NK-92 treated with Interleukin-12 subunit alpha and Interleukin-12 subunit beta, amount 100 ng/mL, for 24 hours (cell line): ENCODE data around the gene ITPA.
"Not testable (repeated sequence)": the region's sequence is repeated elsewhere in the genome, so short reads cannot be mapped to it uniquely, and the experiment has no call there.

Experiments
- DNase-seq: peaks from one replicate; lab custom pipeline; 2025; lab: John Stamatoyannopoulos, UW

The ITPA gene

GRCh38 chr20:3173610-3174441 lies 35.5 kb upstream of the ITPA start:
- DNase-seq: no peak

DNA sequence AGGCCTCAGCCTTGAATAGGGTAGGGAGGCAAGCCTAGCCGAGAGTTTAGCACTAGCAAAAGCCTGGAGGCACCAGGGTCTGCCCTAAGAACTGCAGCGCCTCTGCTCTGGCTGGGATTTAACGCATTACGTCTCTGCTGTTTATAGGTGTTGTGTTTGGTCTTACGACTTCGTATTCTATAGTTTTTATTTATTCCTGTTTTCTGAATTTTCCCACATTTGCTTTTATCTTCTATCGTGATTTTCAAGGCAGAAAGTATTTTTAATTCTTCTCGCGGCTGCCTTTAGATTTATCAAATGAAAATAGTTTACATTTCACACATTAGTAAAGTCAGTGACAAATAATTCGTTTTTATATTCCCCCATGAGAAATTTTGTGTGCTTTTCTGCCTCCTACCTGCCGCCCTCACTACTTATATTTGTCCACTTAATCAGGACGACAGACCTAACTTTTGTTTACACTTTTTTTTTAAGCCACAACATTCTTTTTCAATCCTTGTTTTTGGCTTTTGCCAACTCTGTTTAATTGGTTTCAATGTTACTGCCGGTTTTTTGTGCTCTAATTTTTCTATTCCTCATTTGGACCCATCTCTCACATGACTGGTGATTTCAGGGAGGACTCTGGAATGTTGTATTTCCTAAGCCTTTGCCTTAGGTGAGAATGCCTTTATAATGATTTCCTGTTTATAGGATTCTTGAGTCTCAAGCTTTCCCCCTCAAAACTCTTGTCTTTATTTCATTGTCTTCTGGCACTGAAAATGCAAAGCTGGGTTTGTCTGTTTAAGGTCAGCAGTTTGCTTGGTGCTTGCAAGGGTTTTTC lies 34.6 kb upstream of the ITPA start:
- no peak for DNase-seq

DNA sequence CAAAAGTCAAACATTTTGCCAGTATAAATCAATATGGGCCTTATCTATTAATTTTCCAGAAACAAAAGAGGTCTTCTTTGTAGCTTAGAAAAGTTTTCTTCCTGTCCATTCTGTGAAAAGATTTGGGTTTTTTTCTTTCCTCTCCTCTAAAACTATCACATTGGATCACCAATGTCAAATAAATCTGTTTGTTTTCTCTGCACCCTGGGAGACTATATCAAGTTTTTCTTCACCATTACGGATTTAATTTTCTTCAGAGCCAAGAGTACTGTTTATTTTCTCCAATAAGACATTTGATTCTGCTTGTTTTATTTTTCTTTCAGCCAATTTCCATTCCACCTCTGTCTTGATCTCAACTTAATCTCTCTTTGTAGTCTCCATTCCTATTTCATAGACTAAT lies 34.0 kb upstream of the ITPA start:
- no peak for DNase-seq

DNA sequence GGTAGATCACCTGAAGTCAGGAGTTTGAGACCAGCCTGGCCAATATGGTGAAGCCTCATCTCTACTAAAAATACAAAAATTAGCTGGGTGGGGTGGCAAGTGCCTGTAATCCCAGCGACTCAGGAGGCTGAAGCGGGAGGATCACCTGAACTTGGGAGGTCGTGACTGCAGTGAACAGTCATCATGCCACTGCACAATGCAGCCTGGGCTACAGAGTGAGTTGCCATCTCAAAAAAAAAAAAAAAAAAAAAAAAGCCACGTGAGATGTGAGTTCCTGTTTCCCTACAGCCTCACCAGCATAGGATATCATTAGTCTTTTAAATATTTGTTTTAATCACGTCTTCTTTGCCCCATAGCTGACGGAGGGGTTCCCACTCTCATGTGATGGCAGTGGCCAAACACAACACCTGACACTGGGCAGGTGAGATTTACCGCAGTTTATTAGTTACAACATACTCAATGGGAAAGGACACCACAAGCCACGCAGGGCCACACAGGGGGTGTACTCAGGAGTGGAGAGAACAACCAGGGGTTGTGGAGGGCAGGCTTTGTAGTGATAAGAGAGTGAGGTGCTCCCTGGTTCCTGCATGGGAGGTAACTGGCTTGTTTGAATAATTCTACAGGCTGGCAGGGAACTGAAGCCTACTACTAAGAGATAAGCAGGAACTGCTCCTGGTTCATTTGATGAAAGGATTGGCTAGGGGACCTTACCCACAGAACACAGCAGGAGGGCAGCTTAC lies 31.4 kb upstream of the ITPA start:
- DNase-seq: no peak

DNA sequence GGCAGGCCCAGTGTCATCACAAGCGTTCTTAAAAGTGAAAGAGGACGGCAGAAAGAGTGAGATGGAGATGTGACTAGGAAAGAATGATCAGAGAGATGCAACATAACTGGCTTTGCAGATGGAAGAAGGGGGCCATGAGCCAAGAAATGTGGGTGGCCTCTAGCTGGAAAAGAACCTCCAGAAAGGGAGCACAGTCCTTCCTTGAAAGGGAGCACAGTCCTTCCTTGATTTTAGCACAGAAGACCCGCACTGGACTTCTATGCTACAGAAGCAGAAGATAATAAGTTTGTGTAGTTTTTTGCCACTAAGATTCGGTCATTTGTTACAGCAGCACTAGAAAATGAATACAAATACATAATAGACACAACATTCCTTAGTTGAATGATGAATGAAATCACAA lies 29.0 kb upstream of the ITPA start:
- no peak for DNase-seq

GRCh38 chr20:3181270-3181669 lies 28.0 kb upstream of the ITPA start:
- no peak for DNase-seq

GRCh38 chr20:3182429-3182828 lies 26.9 kb upstream of the ITPA start:
- DNase-seq: not testable (repeated sequence)

GRCh38 chr20:3183896-3184612 lies 25.2 kb upstream of the ITPA start:
- no peak for DNase-seq

DNA sequence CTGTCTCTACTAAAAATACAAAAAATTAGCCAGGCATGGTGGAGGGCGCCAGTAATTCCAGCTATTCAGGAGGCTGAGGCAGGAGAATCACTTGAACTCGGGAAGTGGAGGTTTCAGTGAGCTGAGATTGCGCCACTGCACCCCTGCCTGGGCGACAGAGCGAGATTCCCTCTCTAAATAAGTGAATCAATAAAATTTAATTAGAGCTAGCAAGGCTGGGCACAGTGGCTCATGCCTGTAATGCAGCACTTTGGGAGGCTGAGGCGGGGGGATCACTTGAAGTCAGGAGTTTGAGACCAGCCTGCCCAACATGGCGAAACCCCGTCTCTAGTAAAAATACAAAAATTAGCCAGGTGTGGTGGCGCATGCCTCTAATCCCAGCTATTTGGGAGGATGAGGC lies 21.4 kb upstream of the ITPA start:
- DNase-seq: not testable (repeated sequence)

DNA sequence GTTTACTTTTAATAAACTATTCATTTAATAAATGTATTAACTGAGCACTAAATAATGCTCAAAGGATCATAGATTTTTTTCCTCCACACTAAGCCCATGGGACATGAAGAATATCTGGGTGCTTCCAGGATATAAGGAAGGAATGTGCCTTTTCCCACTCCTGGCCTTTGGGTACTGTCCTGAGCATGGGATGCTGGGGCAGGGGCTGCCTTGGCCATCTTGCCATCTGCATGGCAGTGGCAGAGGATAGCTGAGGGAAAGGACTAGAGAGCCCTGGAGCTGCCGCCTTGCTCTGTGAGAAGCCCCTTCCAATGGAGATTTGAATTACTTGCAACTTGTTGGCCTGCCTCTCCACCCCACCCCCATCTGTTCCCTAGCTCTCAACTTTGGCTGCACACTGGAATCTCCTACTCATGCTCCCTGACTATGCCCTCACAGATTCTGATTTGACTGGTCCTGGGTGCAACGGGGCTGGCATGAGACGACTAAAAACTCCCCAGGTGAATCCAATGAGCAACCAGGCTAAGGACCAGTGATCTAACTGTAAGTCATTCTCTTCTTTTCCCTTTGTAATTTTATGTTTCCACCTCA lies 20.4 kb upstream of the ITPA start:
- no peak for DNase-seq

DNA sequence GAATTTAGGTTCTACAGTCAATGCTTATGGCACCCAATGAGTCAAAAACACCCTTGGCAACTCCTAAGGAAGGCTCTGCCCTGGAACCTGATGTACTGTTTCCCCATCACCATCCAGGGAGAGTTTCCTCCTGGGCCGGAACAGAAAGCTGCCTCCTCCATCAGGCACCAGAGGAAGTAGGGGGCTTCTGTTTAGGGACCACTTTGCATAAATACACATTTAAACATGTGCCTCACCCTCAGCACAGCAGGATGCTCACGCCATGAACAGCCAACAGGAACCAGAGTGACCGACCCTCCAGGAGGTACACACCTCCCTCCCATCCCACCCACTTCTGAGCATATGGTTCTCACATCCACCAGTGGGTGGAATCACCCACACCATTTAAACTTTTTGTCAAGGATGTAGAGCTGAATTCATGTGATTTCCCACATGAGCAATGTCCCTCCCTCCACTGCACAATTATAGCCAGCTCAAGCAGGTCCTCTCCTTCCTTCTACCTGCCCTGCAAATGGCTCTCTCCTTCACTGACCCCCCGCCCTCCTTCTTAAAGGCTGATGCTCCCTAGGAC lies 19.7 kb upstream of the ITPA start:
- DNase-seq: no peak

- no peak for DNase-seq
Observed at GRCh38 chr20:3190681-3191111, 18.6 kb upstream of the ITPA start.

DNA sequence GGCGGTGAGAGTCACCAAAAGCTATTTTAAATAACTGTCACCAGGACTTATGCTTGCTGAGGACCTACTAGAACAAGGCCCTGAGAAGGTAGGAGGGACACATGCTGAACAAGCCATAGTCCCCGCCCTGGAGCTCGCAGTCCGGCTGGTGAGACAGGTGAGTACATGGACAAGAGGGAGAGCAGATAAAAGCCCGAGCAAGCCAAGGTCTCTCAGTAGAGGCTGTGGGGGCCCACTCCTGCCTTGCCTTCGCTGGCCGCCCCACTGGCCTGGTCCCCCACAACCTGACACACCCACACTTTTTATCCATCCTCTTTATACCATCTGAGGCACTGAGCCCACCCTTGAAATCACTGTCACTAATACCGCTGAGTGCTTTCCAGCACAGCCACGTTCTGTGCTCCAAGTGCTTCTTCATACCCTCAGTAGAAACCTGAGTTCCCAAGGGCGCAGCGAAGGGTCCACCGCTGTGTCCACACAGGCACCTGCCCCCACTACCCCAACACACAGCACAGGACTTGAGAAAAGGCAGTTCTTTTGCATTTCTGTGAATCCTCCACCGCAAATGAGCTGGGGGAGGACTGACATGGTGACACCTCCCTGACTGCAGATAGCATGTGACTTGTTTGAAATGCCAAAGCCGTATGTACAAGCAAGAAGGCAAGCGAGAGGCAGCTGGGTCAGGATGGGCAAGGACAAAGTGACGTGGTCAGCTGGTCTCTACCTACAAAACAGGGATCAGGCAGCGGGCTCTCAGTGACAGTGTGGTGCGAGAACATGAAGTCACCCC lies 16.9 kb upstream of the ITPA start:
- no peak for DNase-seq

GRCh38 chr20:3193806-3194616 lies 15.3 kb upstream of the ITPA start:
- DNase-seq: no peak

- no peak for DNase-seq
Observed at GRCh38 chr20:3194617-3195280, 14.5 kb upstream of the ITPA start.

- DNase-seq: no peak
Observed at GRCh38 chr20:3195590-3196237, 13.6 kb upstream of the ITPA start.

GRCh38 chr20:3199206-3199605 lies 10.1 kb upstream of the ITPA start:
- DNase-seq: no peak

DNA sequence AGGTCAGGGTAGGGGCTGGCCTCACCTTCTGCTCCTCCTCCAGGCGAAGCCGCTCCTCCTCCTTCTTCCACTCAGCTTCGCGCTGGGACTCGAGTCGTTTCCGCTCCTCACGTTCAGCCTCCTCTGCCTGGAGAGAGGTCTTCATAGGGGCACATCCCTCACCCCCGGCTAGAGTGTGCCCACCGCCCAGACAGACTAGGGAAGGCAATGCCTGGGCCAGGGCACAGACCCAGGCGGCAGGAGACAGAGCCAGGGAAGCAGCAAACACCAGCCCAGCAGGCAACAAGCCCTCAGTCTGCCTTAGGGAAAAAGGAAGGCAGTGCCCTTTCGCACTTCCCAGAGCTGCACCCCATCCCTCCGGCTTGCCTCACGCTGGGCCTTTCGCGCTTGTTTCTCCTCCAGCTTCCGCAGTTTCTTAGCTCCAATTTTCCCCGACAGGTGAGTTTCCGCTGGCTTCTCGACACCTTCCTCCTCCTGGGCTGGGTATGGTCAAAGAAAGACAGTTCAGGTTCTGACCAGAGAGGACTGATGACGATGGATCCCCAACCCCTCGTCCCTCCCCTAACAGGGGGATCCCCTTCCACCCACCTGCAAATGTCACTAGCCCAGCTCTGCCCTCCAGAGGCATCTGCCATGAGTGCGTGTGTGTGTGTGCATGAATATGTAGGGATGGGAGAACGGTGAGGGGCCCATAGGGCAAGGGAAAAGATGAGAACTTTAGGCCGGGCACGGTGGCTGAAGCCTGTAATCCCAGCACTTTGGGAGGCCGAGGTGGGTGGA lies 9.1 kb upstream of the ITPA start:
- DNase-seq: no peak
